ENCODE results near the gene C1orf74.
"Not testable (repeated sequence)": the region's sequence is repeated elsewhere in the genome, so short reads cannot be mapped to it uniquely, and the experiment has no call there.

Gene C1orf74

DNA sequence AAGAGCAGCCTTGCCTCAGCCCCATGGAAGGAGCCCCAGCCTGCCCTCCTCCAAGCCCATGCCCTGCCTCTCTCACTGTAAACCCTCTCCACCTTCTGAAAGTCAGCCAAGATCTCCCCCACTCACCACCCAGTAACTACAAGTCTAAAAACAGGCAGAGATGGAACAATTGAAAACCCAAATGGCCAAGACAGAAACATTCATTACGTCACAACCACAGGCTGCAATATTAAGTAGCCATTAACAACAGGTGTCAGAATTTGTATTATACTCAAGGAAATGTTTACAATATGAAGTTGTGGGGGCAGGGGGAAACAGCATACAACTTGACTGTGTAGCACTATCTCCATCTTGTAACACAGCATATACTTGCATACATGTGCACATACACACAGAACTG lies 19.2 kb upstream of the C1orf74 start:
- Histone ChIP-seq H3K9me3 (ENCODE audit: severe bottlenecking) (no peaks in the 10 kb centered on the region), H3K27me3 (ENCODE audit: insufficient read depth, low read depth, severe bottlenecking) (no peaks in the 10 kb centered on the region), H3K27ac (no peak overlapping the region), H3K36me3 (no peaks in the 10 kb centered on the region), H3K4me3 (ENCODE audit: low read depth, low read length) (no peak overlapping the region)
- TF ChIP-seq, protein P1, sequence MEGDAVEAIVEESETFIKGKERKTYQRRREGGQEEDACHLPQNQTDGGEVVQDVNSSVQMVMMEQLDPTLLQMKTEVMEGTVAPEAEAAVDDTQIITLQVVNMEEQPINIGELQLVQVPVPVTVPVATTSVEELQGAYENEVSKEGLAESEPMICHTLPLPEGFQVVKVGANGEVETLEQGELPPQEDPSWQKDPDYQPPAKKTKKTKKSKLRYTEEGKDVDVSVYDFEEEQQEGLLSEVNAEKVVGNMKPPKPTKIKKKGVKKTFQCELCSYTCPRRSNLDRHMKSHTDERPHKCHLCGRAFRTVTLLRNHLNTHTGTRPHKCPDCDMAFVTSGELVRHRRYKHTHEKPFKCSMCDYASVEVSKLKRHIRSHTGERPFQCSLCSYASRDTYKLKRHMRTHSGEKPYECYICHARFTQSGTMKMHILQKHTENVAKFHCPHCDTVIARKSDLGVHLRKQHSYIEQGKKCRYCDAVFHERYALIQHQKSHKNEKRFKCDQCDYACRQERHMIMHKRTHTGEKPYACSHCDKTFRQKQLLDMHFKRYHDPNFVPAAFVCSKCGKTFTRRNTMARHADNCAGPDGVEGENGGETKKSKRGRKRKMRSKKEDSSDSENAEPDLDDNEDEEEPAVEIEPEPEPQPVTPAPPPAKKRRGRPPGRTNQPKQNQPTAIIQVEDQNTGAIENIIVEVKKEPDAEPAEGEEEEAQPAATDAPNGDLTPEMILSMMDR (IDR thresholded peaks at IDR 0.05; ENCODE audit: low read depth, low read length): no peak
- no peak for DNase-seq

DNA sequence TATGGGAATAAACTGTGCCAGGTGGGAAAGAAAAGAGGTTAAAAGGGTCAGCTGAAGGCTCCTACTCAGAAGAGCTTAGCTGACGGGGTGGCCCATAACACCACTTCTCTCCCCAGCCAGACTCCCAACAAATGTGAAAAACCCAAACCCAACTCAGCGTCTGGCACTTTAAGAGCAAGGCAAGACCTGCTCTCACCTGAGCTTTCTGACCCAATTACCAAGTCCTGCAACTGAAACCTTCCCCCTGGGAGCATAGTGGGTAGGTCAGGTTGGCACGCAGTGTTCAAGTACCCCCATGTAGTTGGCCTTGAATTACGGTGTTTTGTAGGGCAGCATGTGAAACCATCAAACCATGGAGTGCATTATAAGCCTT lies 18.4 kb upstream of the C1orf74 start:
- no peak overlapping the region for H3K27ac ChIP-seq
- no peak overlapping the region for H3K4me3 ChIP-seq (ENCODE audit: low read depth, low read length)
- no peak for DNase-seq
- no peaks in the 10 kb centered on the region for H3K9me3 ChIP-seq (ENCODE audit: severe bottlenecking)
- no peaks in the 10 kb centered on the region for H3K36me3 ChIP-seq
- TF ChIP-seq, protein P1 (IDR thresholded peaks at IDR 0.05; ENCODE audit: low read depth, low read length): no peak
- H3K27me3 ChIP-seq (ENCODE audit: insufficient read depth, low read depth, severe bottlenecking): no peaks in the 10 kb centered on the region

DNA sequence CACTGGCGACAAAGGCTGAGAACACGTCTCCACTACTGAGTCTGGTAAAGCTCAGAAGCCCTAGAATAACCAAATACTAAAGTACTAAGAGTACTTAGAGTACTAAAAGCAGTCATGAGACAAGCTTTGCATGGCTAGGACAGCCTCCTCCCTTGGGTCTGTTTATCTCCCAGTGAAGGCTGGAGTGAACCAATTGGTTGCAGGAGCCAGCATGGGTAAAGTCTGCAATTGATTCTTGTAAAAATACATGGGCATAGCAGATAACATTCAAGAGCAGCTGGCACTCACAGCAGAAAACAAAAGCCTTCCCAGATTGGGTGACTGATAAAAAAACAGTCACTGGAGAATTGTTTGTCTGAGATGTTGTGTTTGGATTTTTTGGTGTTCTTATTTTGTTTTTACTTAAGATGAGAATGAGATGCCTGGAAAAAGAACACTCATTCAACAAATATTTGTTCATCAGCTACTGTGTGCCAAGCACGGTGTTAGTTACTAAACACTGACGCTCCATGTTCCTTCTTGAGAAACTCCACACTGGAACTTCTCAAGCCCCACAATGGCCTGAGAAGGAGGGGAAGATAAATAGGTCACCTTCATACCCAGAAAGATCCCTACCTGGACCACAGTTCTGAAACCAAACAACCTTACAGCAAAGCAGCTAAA lies 17.9 kb upstream of the C1orf74 start:
- H3K27ac ChIP-seq: no peak overlapping the region
- no peaks in the 10 kb centered on the region for H3K9me3 ChIP-seq (ENCODE audit: severe bottlenecking)
- H3K4me3 ChIP-seq (ENCODE audit: low read depth, low read length): no peak overlapping the region
- no peaks in the 10 kb centered on the region for H3K27me3 ChIP-seq (ENCODE audit: insufficient read depth, low read depth, severe bottlenecking)
- no peaks in the 10 kb centered on the region for H3K36me3 ChIP-seq
- TF ChIP-seq, protein P1 (IDR thresholded peaks at IDR 0.05; ENCODE audit: low read depth, low read length): no peak
- DNase-seq: no peak

DNA sequence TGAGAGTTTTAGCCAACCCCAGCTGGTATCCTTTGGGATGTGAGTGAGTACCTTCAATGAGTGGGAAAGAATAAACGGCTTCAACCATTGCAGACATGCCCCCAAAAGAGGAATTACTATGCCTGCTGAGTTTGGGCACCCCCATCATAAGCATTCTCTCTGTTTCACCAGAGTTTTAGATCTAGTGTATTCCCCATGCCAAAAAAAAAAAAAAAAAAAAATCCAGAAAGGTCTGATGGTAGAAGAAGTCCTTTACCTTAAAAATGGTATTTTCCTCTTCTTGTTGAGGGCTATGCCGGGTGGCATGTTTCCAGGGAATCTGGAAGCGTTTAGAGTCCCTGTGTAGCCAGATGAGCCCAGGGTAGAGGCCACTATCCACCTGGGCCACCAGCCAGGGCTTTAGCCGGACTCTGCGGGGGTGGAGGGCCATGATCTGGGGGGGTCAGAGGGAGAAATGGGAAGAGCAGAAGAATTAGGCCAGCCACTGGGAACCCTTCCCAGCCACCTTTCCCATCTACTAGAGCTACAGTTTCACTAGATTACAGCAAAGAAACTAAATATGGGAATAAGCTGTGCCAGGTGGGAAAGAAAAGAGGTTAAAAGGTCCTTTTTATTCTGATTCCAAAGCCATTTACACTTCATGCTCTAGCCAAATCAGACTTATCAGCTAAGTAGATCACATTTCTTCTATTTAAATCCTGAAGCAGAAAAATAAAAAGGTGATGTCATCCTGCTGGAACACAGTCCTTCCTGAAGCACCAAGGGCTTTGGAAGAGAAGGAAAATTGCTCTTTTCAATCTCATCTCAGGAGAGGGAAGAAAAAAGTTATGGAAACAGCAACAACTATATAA lies 16.9 kb upstream of the C1orf74 start:
- H3K9me3 ChIP-seq (ENCODE audit: severe bottlenecking): no peaks in the 10 kb centered on the region
- H3K27ac ChIP-seq: no peak overlapping the region
- no peak overlapping the region for H3K4me3 ChIP-seq (ENCODE audit: low read depth, low read length)
- TF ChIP-seq, protein P1 (IDR thresholded peaks at IDR 0.05; ENCODE audit: low read depth, low read length): no peak
- H3K27me3 ChIP-seq (ENCODE audit: insufficient read depth, low read depth, severe bottlenecking): no peaks in the 10 kb centered on the region
- no peaks in the 10 kb centered on the region for H3K36me3 ChIP-seq
- no peak for DNase-seq

DNA sequence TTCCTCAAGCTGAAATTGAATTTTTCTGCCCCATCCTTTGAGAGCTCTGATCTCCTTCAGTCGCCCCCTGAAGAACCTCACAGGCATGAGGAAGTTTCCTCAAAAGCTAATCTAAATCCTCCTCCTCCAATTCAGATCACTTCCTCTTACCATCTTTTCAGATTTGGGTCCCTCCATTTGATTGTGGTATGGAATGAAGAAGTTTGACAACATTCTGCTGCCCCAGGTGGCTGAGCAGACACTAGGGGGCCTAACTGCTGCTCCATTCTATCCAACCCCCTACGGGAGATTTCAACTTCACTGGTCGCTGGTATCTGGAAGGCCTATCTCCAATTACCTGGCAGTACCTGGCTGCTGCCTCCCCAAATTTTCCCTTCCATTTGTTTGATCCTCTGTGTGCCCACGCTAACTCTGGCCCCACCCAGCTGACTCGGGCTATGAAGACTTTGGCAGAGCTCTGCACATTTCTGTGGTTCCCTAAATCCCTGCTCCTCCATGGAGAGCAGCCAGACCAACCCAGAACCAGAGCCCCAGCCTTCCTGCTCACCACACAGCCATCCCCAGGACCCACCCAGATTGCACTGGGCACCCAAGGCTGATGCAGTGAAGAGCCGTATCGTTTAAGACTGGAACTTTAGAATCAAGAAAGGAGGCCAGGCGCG lies 13.8 kb upstream of the C1orf74 start:
- H3K27me3 ChIP-seq (ENCODE audit: insufficient read depth, low read depth, severe bottlenecking): no peaks in the 10 kb centered on the region
- no peaks in the 10 kb centered on the region for H3K36me3 ChIP-seq
- no peak overlapping the region for H3K4me3 ChIP-seq (ENCODE audit: low read depth, low read length)
- no peaks in the 10 kb centered on the region for H3K9me3 ChIP-seq (ENCODE audit: severe bottlenecking)
- H3K27ac ChIP-seq: no peak overlapping the region
- no peak for DNase-seq
- TF ChIP-seq, protein P1 (IDR thresholded peaks at IDR 0.05; ENCODE audit: low read depth, low read length): 0 out of 2 replicates have a peak, but pooled peaks have one; percentile 16

DNA sequence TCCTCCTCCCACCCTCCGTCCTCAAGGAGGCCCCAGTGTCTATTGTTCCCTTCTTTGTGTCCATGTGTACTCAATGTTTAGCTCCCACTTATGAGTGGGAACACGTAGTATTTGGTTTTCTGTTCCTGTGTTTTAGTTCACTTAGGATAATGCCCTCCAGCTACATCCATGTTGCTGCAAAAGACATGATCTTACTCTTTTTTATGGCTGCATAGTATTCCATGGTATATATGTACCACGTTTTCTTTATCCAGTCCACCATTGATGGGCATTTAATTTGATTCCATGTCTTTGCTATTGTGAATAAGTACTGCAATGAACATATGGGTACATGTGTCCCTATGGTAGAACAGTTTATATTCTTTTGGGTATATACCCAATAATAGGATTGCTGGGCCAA lies 9.4 kb upstream of the C1orf74 start:
- DNase-seq; H3K27ac ChIP-seq; H3K9me3 ChIP-seq (ENCODE audit: severe bottlenecking); H3K4me3 ChIP-seq (ENCODE audit: low read depth, low read length); H3K36me3 ChIP-seq: not testable (repeated sequence)
- peaks cover 27% of the 10 kb centered on the region for H3K27me3 ChIP-seq (ENCODE audit: insufficient read depth, low read depth, severe bottlenecking)

Measured in WERI-Rb-1 (cell line).